H1 (cell line): ENCODE results near the gene BBS9. TPM values are rescaled to one million over a fixed set of nuclear protein-coding genes. Genes with fewer than 3 reads are reported as not detected.

Experiments
- FOSL1 ChIP-seq: IDR thresholded peaks from 2 replicates; pipeline ENCODE4 v1.6.1; 2011; ENCODE audit warnings: mild to moderate bottlenecking, low read depth, low read length, moderate library complexity; ENCODE audit not compliant: insufficient read depth
- NRF1 ChIP-seq: IDR thresholded peaks from 2 replicates; pipeline ENCODE4 v1.6.1; 2011; ENCODE audit warnings: mild to moderate bottlenecking, low read depth, low read length, improper control_type of control experiment
- POLR2AphosphoS5 ChIP-seq: IDR thresholded peaks from 2 replicates; pipeline ENCODE4 v1.6.1; 2011; ENCODE audit warnings: low read depth, low read length
- SAP30 ChIP-seq: fragments of 300-600 bp; sonication (generic); IDR thresholded peaks from 2 replicates; pipeline ENCODE4 v1.7.1; 2012; ENCODE audit warnings: low read length, moderate library complexity, mild to moderate bottlenecking, inconsistent platforms; ENCODE audit not compliant: insufficient read depth, insufficient replicate concordance
- TAF1 ChIP-seq: IDR thresholded peaks from 2 replicates; pipeline ENCODE4 v1.6.1; 2011; ENCODE audit warnings: mild to moderate bottlenecking, low read depth, low read length
- TAF7 ChIP-seq: optimal IDR thresholded peaks from 2 replicates; pipeline ENCODE3; 2011; ENCODE audit warnings: low read depth, mild to moderate bottlenecking, inconsistent platforms, low read length, moderate library complexity, borderline replicate concordance
- polyA plus RNA-seq, 7 experiments: library from polyadenylated mRNA; depleted of rRNA in 3 of 7; stranded (reverse) in 5 of 7; unstranded in 2 of 7; fragments of >200 nt in 5 of 7; fragments of 200-250 nt in 2 of 7; gene quantifications; 1 replicate in 5 of 7; 2 replicates in 1 of 7; 4 replicates in 1 of 7; pipeline versions ENCODE4 v1.2.1 to v1.2.3, GENCODE V29; 2011 to 2013; ENCODE audit warnings: missing spikeins in 2 of 7, mixed read lengths in 2 of 7
- total RNA-seq: library from RNA; stranded (reverse); fragmentation: NEBNext Ultra II Directional; extraction: Animal tissue kit (Norgen Biotek cat#: 25700); gene quantifications from 2 replicates; pipeline ENCODE4 v1.2.1, GENCODE V29; 2021

BBS9 gene
- total and polyA plus RNA-seq, 2 of the 8 experiments (the other 6 are each of a cell fraction or from before 2014, with no cell fraction given) = 22.3 to 37.0 TPM

- no peak for TF ChIP-seq POLR2AphosphoS5
- no peak for TF ChIP-seq NRF1
- TF ChIP-seq TAF7 = no peak
- TF ChIP-seq TAF1 = no peak
- no peak for TF ChIP-seq FOSL1
- TF ChIP-seq SAP30 = no peak
- TF ChIP-seq, all 59 proteins: peak for 0
Observed at GRCh38 chr7:33604056-33604455, 474.7 kb downstream of the BBS9 start (continued).
